PC-9 (cell line): ENCODE data around the gene EDEM1. TPM values are rescaled to one million over a fixed set of nuclear protein-coding genes. Genes with fewer than 3 reads are reported as not detected.

Source experiments
- BruUV-seq: library from RNA; stranded (reverse); fragments of 400-500 nt; replicated peaks from 2 replicates; lab custom pipeline; 2021; lab: Mats Ljungman, UMichigan
- CTCF ChIA-PET: fragments of 300-600 bp; sonication (Branson Sonifier 250); formaldehyde crosslinking; loops from one replicate; lab custom pipeline; 2022; ENCODE audit warnings: antibody characterized with exemption; lab: Charles Lee
- POLR2A ChIA-PET: fragments of 300-600 bp; sonication (Branson Sonifier 250); formaldehyde crosslinking; loops from one replicate; lab custom pipeline; 2022; ENCODE audit warnings: antibody characterized with exemption; ENCODE audit not compliant: unreplicated experiment; lab: Charles Lee
- DNase-seq, 2 experiments: peaks; one replicate each; pipeline versions ENCODE4 v3.0.0 to v3.0.0-alpha.2; 2015 to 2022; ENCODE audit warnings: mixed read lengths in 1 of 2
- H2AFZ ChIP-seq: fragments of 200-600 bp; sonication (generic); 2 replicates; pipeline ENCODE4 v1.8.1; 2017; ENCODE audit warnings: antibody characterized with exemption
- H3F3A ChIP-seq: fragments of 200-600 bp; sonication (generic); 2 replicates; pipeline ENCODE4 v1.8.1; 2017; ENCODE audit warnings: antibody characterized with exemption, mild to moderate bottlenecking, low read depth; ENCODE audit not compliant: insufficient read depth
- H3K27ac ChIP-seq: fragments of 200-600 bp; sonication (generic); 2 replicates; pipeline ENCODE4 v1.6.1; 2016; ENCODE audit warnings: mixed run types
- H3K27me3 ChIP-seq: fragments of 200-600 bp; sonication (generic); 2 replicates; pipeline ENCODE4 v1.6.1; 2016; ENCODE audit warnings: low read depth, mixed run types; ENCODE audit not compliant: insufficient read depth
- H3K36me3 ChIP-seq: fragments of 200-600 bp; sonication (generic); 2 replicates; pipeline ENCODE4 v1.6.1; 2016; ENCODE audit warnings: low read depth, mixed run types
- H3K4me1 ChIP-seq: fragments of 200-600 bp; sonication (generic); replicated peaks from 2 replicates; pipeline ENCODE4 v1.6.1; 2016; ENCODE audit warnings: mixed run types; ENCODE audit not compliant: insufficient read depth
- H3K4me2 ChIP-seq: fragments of 200-600 bp; sonication (generic); 2 replicates; pipeline ENCODE4 v1.6.1; 2017; ENCODE audit warnings: mixed run types
- H3K4me3 ChIP-seq: fragments of 200-600 bp; sonication (generic); 2 replicates; pipeline ENCODE4 v1.6.1; 2016; ENCODE audit warnings: mixed run types
- H3K79me2 ChIP-seq: fragments of 200-600 bp; sonication (generic); 2 replicates; pipeline ENCODE4 v1.6.1; 2017; ENCODE audit warnings: low read depth, mixed run types
- H3K9me2 ChIP-seq: fragments of 200-600 bp; sonication (generic); 2 replicates; pipeline ENCODE4 v1.8.1; 2017; ENCODE audit warnings: mild to moderate bottlenecking; ENCODE audit not compliant: insufficient read depth
- H3K9me3 ChIP-seq: fragments of 200-600 bp; sonication (generic); 2 replicates; pipeline ENCODE4 v1.8.1; 2016; ENCODE audit warnings: low read depth; ENCODE audit not compliant: insufficient read depth
- H4K20me1 ChIP-seq: fragments of 200-600 bp; sonication (generic); 2 replicates; pipeline ENCODE4 v1.8.1; 2017; ENCODE audit not compliant: insufficient read depth
- CTCF ChIP-seq: fragments of 200-600 bp; sonication (generic); conservative IDR thresholded peaks from 2 replicates; pipeline ENCODE4 v1.6.1; 2017; ENCODE audit warnings: mixed run types, antibody characterized with exemption, mild to moderate bottlenecking, moderate library complexity
- EZH2 ChIP-seq: fragments of 200-600 bp; sonication (generic); IDR thresholded peaks from 2 replicates; pipeline ENCODE4 v1.8.0; 2017; ENCODE audit warnings: antibody characterized with exemption, low read depth
- intact Hi-C: fragments of 100-400 bp; cut with micrococcal nuclease; formaldehyde crosslinking; loops from one replicate; pipeline ENCODE4 v1.10.0; 2022; ENCODE audit not compliant: unreplicated experiment
- total RNA-seq: library from RNA; stranded (reverse); gene quantifications from 2 replicates; pipeline ENCODE4 v1.2.3, GENCODE V29; 2021

EDEM1 gene
- total RNA-seq, 1 experiment from 2014 or later: 55.9 TPM

- intact Hi-C loops: no loop called here
- H3K36me3 ChIP-seq: no peaks in the 10 kb centered on the region
- no peaks in the 10 kb centered on the region for H4K20me1 ChIP-seq
- H2AFZ ChIP-seq: no peak overlapping the region
- no TSS peak for BruUV-seq
- no peaks in the 10 kb centered on the region for H3K4me1 ChIP-seq
- no peaks in the 10 kb centered on the region for H3K27me3 ChIP-seq
- H3K4me3 ChIP-seq: no peak overlapping the region
- 0 out of 2 replicates have a peak, but pooled peaks cover 5% of the 10 kb centered on the region for H3F3A ChIP-seq
- TF ChIP-seq EZH2 (no peak), CTCF (no peak)
- DNase-seq: no peak
- H3K9me2 ChIP-seq: no peaks in the 10 kb centered on the region
- ChIA-PET POLR2A (interaction anchor here (0.7 kb wide), 1 partner anchor 51 kb away, joined by 11 read pairs; no protein-coding TSS in a partner anchor), CTCF (no interaction called here)
- H3K79me2 ChIP-seq: peaks cover 17% of the 10 kb centered on the region
- H3K4me2 ChIP-seq: no peak overlapping the region
- no peak overlapping the region for H3K27ac ChIP-seq
- H3K9me3 ChIP-seq: no peaks in the 10 kb centered on the region
These were observed 3.0 kb upstream of the EDEM1 start for GRCh38 chr3:5184499-5184898.

DNA sequence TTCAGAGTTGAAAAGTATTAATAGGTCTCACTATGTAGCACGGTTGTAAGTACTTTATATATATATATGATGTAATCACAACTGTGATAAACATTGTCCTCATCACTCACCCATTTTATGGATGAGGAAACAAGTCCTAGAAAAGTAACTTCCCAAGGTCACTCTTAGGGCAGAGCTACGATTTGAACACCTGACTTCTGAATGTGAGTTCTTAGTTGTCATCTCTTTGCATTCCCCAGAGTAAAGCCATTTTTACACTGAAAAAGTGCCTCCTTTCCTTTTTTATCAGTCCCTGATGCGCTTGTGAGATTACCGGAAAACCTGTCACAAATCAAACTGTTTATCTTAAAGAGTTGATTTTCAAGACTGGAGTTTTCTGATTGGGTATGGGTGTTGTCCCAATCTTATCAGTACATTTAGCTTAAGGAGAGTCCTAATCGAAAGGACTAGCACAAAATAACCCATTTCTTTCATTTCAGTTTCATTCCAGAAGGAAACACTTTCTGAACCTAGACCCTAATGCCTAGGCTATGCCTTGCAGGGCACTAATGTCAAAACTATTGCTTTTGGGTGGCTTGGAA is 2.3 kb upstream of the EDEM1 start:
- 0 out of 2 replicates have a peak, but pooled peaks cover 5% of the 10 kb centered on the region for H3F3A ChIP-seq
- H3K9me3 ChIP-seq: no peaks in the 10 kb centered on the region
- H2AFZ ChIP-seq: no peak overlapping the region
- H3K4me1 ChIP-seq: peaks cover under 1% of the 10 kb centered on the region; the same call in 1 of the 2 replicates
- no peaks in the 10 kb centered on the region for H3K36me3 ChIP-seq
- no peak for TF ChIP-seq CTCF
- no peak for TF ChIP-seq EZH2
- POLR2A ChIA-PET: interaction anchor here (0.6 to 0.7 kb wide), 2 partner anchors 52 to 62 kb away, joined by 3 to 11 read pairs; no protein-coding TSS in a partner anchor
- DNase-seq: no peak
- CTCF ChIA-PET: no interaction called here
- no peak overlapping the region for H3K4me3 ChIP-seq
- no peak overlapping the region for H3K27ac ChIP-seq
- no peaks in the 10 kb centered on the region for H3K9me2 ChIP-seq
- no peaks in the 10 kb centered on the region for H4K20me1 ChIP-seq
- intact Hi-C loops: loop anchor here (5.0 kb wide), 1 partner anchor 208 kb away; the partner anchor contains the start of gene BHLHE40
- H3K79me2 ChIP-seq: peaks cover 24% of the 10 kb centered on the region
- no TSS peak for BruUV-seq
- H3K4me2 ChIP-seq: no peak overlapping the region
- no peaks in the 10 kb centered on the region for H3K27me3 ChIP-seq

GRCh38 chr3:5186089-5186857 is 1.2 kb upstream of the EDEM1 start:
- H3F3A ChIP-seq: 0 out of 2 replicates have a peak, but pooled peaks cover 5% of the 10 kb centered on the region
- no TSS peak for BruUV-seq
- DNase-seq: no peak
- peak overlapping the region; percentile 55; the same call in 1 of the 2 replicates for H3K4me3 ChIP-seq
- TF ChIP-seq EZH2 (no peak), CTCF (no peak)
- intact Hi-C loops: loop anchor here (2.0 to 5.0 kb wide), 2 partner anchors 63 to 209 kb away; partner anchors contain the start of genes ARL8B and BHLHE40
- peaks cover 34% of the 10 kb centered on the region for H3K79me2 ChIP-seq
- peak overlapping the region; percentile 80 for H3K4me2 ChIP-seq
- CTCF ChIA-PET: interaction anchor here (0.6 kb wide), 2 partner anchors 10 to 75 kb away, joined by 3 read pairs; no protein-coding TSS in a partner anchor
- POLR2A ChIA-PET: interaction anchor here (0.6 to 0.7 kb wide), 3 partner anchors 24 to 207 kb away, joined by 3 to 7 read pairs (median 3); no protein-coding TSS in a partner anchor
- H3K9me3 ChIP-seq: no peaks in the 10 kb centered on the region
- H3K27ac ChIP-seq: no peak overlapping the region
- peaks cover 11% of the 10 kb centered on the region for H3K4me1 ChIP-seq
- H3K9me2 ChIP-seq: no peaks in the 10 kb centered on the region
- no peaks in the 10 kb centered on the region for H3K27me3 ChIP-seq
- no peak overlapping the region for H2AFZ ChIP-seq
- H3K36me3 ChIP-seq: no peaks in the 10 kb centered on the region
- no peaks in the 10 kb centered on the region for H4K20me1 ChIP-seq
